BLaER1 treated with 17β-estradiol and CSF1 and Interleukin-3, amounts not matched to agents 10 nM and 100 nM (cell line): ENCODE results near the gene KRTAP10-10.
"Not testable (repeated sequence)": the region's sequence is repeated elsewhere in the genome, so short reads cannot be mapped to it uniquely, and the experiment has no call there.

Experiments used
- H3K27ac ChIP-seq, 11 experiments: shearing (Covaris generic); formaldehyde crosslinking; 2 replicates each; pipeline ENCODE4 v1.8.1; 2022
- H3K27me3 ChIP-seq, 11 experiments: shearing (Covaris generic); formaldehyde crosslinking; 2 replicates each; pipeline ENCODE4 v1.8.1; 2022
- H3K36me3 ChIP-seq, 11 experiments: shearing (Covaris generic); formaldehyde crosslinking; 2 replicates each; pipeline ENCODE4 v1.8.1; 2022
- H3K4me1 ChIP-seq, 10 experiments: shearing (Covaris generic); formaldehyde crosslinking; 2 replicates each; pipeline ENCODE4 v1.8.1; 2022
- H3K4me2 ChIP-seq, 11 experiments: shearing (Covaris generic); formaldehyde crosslinking; 2 replicates each; pipeline ENCODE4 v1.8.1; 2022
- H3K4me3 ChIP-seq, 10 experiments: shearing (Covaris generic); formaldehyde crosslinking; 2 replicates each; pipeline ENCODE4 v1.8.1; 2022
- H3K9ac ChIP-seq, 11 experiments: shearing (Covaris generic); formaldehyde crosslinking; 2 replicates each; pipeline ENCODE4 v1.8.1; 2022
- H3K9me3 ChIP-seq, 11 experiments: shearing (Covaris generic); formaldehyde crosslinking; replicated peaks in 1 of 11; 2 replicates each; pipeline ENCODE4 v1.8.1; 2022
- H4K20me1 ChIP-seq, 11 experiments: shearing (Covaris generic); formaldehyde crosslinking; 2 replicates each; pipeline ENCODE4 v1.8.1; 2022
- Cebpa-rat ChIP-seq, 11 experiments: shearing (Covaris generic); IDR thresholded peaks; 2 replicates each; pipeline ENCODE4 v1.8.1; 2022

KRTAP10-10 gene, protein sequence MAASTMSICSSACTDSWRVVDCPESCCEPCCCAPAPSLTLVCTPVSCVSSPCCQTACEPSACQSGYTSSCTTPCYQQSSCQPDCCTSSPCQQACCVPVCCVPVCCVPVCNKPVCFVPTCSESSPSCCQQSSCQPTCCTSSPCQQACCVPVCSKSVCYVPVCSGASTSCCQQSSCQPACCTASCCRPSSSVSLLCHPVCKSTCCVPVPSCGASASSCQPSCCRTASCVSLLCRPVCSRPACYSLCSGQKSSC

DNA sequence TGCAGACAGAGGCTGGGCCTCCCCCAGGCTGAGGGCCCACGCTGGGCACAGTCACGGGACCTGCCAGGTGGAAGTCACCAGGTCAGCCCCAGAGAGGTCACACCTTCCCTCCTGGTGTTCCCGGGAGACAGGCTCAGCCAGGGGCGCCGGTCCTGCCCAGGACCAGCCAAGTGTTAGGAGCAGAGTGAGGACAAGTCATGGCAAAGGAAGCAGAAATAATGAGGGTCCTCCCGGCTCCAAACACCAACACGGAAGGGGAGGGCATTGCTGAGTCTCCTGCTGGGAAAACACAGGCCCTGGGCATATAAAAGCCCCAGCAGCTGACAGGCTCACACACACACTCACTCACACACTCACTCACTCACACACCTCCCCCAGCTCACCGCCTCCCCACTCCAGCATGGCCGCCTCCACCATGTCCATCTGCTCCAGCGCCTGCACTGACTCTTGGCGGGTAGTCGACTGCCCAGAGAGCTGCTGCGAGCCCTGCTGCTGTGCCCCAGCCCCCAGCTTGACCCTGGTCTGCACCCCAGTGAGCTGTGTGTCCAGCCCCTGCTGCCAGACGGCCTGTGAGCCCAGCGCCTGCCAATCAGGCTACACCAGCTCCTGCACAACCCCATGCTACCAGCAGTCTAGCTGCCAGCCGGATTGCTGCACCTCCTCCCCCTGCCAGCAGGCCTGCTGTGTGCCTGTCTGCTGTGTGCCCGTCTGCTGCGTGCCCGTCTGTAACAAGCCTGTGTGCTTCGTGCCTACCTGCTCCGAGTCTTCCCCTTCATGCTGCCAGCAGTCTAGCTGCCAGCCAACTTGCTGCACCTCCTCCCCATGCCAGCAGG, at the start of gene KRTAP10-10:
Gene KRTAP10-10, plus strand, starts transcription at position 339 of the 833 bp plus-strand sequence. Its CDS starts 62 bp downstream, at position 401.
- Histone ChIP-seq H3K4me3 (no peak within 1 kb of the TSS), H3K4me2 (no peak within 1 kb of the TSS), H3K9ac (no peak within 1 kb of the TSS), H4K20me1 (no peaks in the 10 kb centered on the region), H3K27me3 (no peaks in the 10 kb centered on the region), H3K4me1 (no peaks in the 10 kb centered on the region), H3K9me3 (peaks cover 29 to 38% (median 31%) of the 10 kb centered on the region in 11 experiments), H3K36me3 (no peaks in the 10 kb centered on the region), H3K27ac (no peak within 1 kb of the TSS)
- no peak for TF ChIP-seq Cebpa-rat (IDR thresholded peaks at IDR 0.05)

DNA sequence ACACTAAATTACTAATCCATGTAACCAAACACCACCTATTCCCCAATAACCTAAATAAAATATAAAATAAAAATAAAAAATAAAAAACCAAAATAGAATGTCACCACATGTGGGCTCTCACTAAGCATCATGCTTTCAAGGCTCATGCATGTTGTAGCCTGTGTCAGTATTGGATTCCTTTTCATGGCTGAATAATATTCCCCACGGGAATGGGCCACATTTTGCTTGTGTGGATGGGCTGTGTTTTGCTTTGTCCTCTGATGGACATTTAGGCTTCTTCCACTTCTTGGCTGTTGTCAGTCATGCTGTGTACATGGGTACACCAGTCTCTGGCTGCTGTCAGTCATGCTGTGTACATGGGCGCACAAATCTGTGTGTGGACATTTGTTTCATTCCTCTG, 48.1 kb upstream of the KRTAP10-10 start:
- Histone ChIP-seq H3K9ac (no peak overlapping the region), H3K4me3 (no peak overlapping the region), H3K27ac (no peak overlapping the region), H3K9me3 (peaks cover 0 to 11% (median 0%) of the 10 kb centered on the region in 11 experiments; a peak in 6 of 22 replicates), H3K36me3 (no peaks in the 10 kb centered on the region), H3K4me2 (no peak overlapping the region), H3K27me3 (peaks cover 0 to 13% (median 0%) of the 10 kb centered on the region in 11 experiments; a peak in 4 of 22 replicates), H4K20me1 (no peaks in the 10 kb centered on the region), H3K4me1 (peaks cover 18 to 26% (median 20%) of the 10 kb centered on the region in 10 experiments)
- no peak for TF ChIP-seq Cebpa-rat (IDR thresholded peaks at IDR 0.05)

DNA sequence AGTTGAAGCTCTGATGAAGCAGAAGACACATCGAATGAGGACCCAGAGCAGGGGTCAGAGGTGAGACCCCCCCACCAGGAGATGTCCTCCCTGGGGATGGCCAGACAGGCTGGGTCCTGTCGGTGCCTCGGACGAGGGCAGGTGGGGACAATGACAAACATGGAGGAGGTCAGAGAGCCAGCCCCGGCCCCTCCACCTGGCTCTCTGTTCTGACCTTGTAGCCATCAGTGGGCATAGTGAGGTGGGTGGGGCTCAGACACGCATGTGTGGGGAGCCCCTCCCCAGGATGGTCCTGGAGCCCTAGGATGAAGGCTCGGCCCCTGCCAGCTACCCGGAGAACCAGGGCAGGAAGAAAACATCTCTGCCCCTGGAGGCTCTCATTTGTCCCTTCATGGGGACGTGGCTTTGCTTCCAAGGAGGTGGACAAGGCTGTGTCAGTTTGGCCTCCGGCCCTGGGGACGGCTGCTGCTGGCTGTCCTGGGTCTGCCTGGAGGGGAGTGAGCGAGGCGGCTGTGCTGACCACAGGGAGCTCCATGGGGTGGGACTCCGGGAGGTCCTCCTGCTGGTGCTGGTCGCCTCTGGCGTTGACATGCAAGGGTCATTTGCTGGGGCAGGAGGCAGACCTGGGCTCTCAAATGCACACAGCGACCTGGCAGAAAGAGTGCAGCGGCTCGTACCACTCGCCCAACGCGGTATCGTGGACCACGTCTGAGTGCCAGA, 47.4 kb upstream of the KRTAP10-10 start:
- no peak overlapping the region for H3K27ac ChIP-seq
- H4K20me1 ChIP-seq = no peaks in the 10 kb centered on the region
- H3K9me3 ChIP-seq = peaks cover 0 to 11% (median 0%) of the 10 kb centered on the region in 11 experiments; a peak in 6 of 22 replicates
- H3K27me3 ChIP-seq = peaks cover 0 to 13% (median 0%) of the 10 kb centered on the region in 11 experiments; a peak in 4 of 22 replicates
- no peak overlapping the region for H3K9ac ChIP-seq
- H3K4me2 ChIP-seq = no peak overlapping the region
- peaks cover 21 to 30% (median 26%) of the 10 kb centered on the region in 10 experiments for H3K4me1 ChIP-seq
- TF ChIP-seq Cebpa-rat (IDR thresholded peaks at IDR 0.05) = no peak
- H3K4me3 ChIP-seq = no peak overlapping the region
- H3K36me3 ChIP-seq = no peaks in the 10 kb centered on the region

DNA sequence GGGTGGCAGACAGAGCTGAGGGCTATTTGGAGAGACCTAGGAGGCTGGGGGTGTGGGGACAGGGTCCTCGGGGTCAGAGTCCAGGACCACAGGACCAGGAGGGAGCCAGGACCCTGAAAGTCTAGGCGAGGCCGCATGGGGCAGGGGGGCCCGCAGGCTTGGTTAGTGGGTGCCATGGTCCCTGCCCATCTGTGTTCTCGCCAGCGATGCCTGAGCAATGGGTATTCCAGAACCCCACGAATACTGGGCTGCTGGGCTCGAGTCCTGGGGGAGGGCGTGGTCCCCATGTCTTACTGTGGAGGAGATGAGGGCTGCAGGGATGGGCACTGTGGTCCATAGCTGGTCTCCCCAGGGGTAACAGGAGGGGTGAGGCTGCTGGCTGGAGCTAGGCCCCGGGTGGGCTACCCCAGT, 46.8 kb upstream of the KRTAP10-10 start:
- Histone ChIP-seq H3K9ac (no peak overlapping the region), H3K4me1 (peaks cover 21 to 36% (median 31%) of the 10 kb centered on the region in 10 experiments), H3K9me3 (peaks cover 0 to 10% (median 0%) of the 10 kb centered on the region in 11 experiments; a peak in 6 of 22 replicates), H4K20me1 (no peaks in the 10 kb centered on the region), H3K27me3 (peaks cover 0 to 13% (median 0%) of the 10 kb centered on the region in 11 experiments; a peak in 4 of 22 replicates), H3K36me3 (no peaks in the 10 kb centered on the region), H3K4me2 (no peak overlapping the region), H3K4me3 (no peak overlapping the region), H3K27ac (no peak overlapping the region)
- no peak for TF ChIP-seq Cebpa-rat (IDR thresholded peaks at IDR 0.05)

DNA sequence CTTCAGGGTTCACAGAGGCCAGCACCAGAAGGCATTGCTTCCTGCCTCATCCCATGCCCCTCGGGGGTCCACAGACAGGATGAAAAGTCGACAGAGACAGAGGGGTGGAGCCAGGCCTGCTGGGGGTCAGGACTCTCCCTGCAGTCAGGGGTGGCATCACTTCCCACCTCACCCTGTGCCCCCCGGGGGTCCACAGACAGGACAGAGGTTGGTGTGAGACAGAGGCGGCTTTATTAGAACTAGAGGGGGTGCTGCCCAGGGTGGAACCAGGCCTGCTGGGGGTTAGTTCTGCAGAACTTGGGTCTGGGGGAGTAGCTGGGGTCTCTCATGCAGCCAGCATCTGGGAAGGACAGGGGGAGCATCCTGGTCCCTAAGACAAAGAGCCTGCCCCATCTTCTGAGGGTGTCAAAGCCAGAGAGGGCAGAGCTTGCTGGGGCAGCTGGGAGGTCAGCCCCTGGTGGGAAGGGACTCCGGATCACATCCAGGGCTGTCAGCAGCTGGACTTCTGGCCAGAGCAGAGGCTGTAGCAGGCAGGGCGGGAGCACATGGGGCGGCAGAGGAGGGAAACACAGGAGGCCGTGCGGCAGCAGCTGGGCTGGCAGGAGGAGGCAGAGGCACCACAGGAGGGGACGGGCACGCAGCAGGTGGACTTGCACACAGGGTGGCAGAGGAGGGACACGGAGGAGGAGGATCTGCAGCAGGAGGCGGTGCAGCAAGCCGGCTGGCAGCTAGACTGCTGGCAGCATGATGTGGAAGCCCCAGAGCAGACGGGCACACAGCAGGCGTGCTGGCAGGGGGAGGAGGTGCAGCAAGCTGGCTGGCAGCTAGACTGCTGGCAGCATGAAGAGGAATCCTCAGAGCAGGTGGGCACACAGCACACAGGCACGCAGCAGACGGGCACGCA, 46.0 kb upstream of the KRTAP10-10 start:
- not testable (repeated sequence) for H3K9me3 ChIP-seq, H3K27ac ChIP-seq, H3K9ac ChIP-seq, H4K20me1 ChIP-seq, H3K36me3 ChIP-seq, H3K4me2 ChIP-seq, H3K4me3 ChIP-seq
- Histone ChIP-seq H3K27me3 (peaks cover 0 to 13% (median 0%) of the 10 kb centered on the region in 11 experiments; a peak in 4 of 22 replicates), H3K4me1 (peaks cover 21 to 38% (median 32%) of the 10 kb centered on the region in 10 experiments)

DNA sequence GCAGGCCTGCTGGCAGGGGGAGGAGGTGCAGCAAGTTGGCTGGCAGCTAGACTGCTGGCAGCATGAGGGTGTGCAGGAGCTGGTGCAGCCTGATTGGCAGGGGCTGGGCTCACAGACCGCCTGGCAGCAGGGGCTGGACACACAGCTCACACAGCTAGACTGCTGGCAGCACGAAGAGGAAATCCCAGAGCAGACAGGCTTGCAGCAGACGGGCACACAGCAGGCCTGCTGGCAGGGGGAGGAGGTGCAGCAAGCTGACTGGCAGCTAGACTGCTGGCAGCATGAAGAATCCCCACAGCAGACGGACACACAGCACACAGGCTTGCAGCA, 45.4 kb upstream of the KRTAP10-10 start:
- H3K4me3 ChIP-seq, H3K4me2 ChIP-seq, H3K36me3 ChIP-seq, H4K20me1 ChIP-seq, H3K27ac ChIP-seq, H3K9ac ChIP-seq, H3K9me3 ChIP-seq: not testable (repeated sequence)
- Histone ChIP-seq H3K4me1 (peaks cover 21 to 38% (median 32%) of the 10 kb centered on the region in 10 experiments), H3K27me3 (peaks cover 0 to 13% (median 0%) of the 10 kb centered on the region in 11 experiments; a peak in 4 of 22 replicates)

DNA sequence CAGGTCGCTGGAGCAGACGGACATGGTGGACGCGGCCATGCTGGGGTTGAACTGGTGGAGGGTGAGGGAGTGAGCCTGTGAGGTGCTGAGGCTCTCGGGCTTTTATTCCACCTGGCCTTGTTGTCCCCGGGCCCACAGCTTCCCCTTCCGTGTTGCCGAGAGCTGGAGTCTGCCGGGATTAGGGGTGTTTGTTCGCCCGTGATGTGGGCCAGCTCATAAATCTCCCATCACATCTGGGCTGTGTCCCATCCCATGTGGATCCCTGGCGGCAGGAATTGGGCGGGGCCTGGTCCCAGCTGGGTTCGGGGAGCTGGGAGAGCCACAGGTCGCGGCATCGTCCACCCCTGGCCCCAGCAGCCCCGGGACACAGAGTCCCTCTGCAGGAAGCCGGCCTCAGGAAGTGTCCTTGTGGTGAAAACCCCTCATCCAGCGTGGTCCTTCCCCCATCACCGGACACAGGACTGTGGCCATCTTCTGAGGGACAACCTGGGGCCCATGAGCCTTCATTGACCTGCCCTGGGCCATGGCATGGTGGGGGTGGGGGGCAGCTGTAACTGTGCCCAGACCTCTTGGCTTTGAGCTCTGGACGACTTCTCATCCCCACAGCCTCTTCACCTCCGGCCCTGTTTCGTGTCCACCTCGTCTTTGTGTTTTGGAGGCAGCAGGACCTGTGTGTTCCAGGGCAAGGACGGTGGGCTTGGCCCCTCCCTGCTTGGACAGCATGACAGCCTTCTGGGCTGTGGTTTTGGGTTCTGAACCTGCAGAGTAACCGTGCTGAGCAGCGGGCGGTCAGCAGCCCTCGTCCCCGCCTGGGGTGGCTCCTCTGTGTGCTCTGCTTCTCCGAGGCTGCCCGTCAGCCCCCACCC, 44.5 kb upstream of the KRTAP10-10 start, which contains the start of gene KRTAP10-6:
Gene KRTAP10-6, minus strand, starts transcription at position 60 of the 866 bp plus-strand sequence. Its CDS starts 21 bp downstream, at position 39.
- H3K27me3 ChIP-seq = peaks cover 0 to 13% (median 0%) of the 10 kb centered on the region in 11 experiments; a peak in 4 of 22 replicates
- peak within 1 kb of the TSS in 8 of 11 experiments; percentile 30 to 68 (median 45); a peak in 14 of 22 replicates for H3K9ac ChIP-seq

More for the DNA sequence above, 44.5 kb upstream of the KRTAP10-10 start, which contains the start of gene KRTAP10-6:
- Histone ChIP-seq H3K36me3 (no peaks in the 10 kb centered on the region), H3K9me3 (no peaks in the 10 kb centered on the region), H3K4me3 (peak within 1 kb of the TSS in 3 of 10 experiments; percentile 12 to 28 (median 22); a peak in 2 of 20 replicates), H3K4me1 (peaks cover 21 to 38% (median 32%) of the 10 kb centered on the region in 10 experiments), H3K27ac (peak within 1 kb of the TSS in 9 of 11 experiments; percentile 11 to 79 (median 55); a peak in 14 of 22 replicates), H3K4me2 (peak within 1 kb of the TSS; percentile 61 to 95 (median 87)), H4K20me1 (no peaks in the 10 kb centered on the region; a peak in 1 of 22 replicates)
- TF ChIP-seq Cebpa-rat (IDR thresholded peaks at IDR 0.05) = no peak
